K562 (cell line): Measurements from ENCODE around the gene TMEM273. TPM values are rescaled to one million over a fixed set of nuclear protein-coding genes. Genes with fewer than 3 reads are reported as not detected.
A peak's percentile ranks its signal among the peaks of the same experiment; 100 is the strongest.

Experiments used
- BCOR ChIP-seq: fragments of 450-650 bp; IDR thresholded peaks from 2 replicates; pipeline ENCODE4 v1.6.1; 2016
- DMBX1 ChIP-seq: fragments of 250-450 bp; sonication (Bioruptor Pico); IDR thresholded peaks from 2 replicates; pipeline ENCODE4 v1.8.0; 2022; ENCODE audit warnings: inconsistent platforms, mild to moderate bottlenecking, moderate library complexity, borderline replicate concordance
- E2F3 ChIP-seq: fragments of 250-450 bp; sonication (Bioruptor Pico); IDR thresholded peaks from 2 replicates; pipeline ENCODE4 v1.4.0; 2020; ENCODE audit warnings: mild to moderate bottlenecking
- TEAD2 ChIP-seq: fragments of 450-650 bp; IDR thresholded peaks from 2 replicates; pipeline ENCODE4 v1.6.1; 2016; ENCODE audit warnings: missing genetic modification characterization, control low read depth, missing compliant biosample characterization
- ZNF140 ChIP-seq: fragments of 250-450 bp; sonication (Bioruptor Pico); IDR thresholded peaks from 2 replicates; pipeline ENCODE4 v1.8.0; 2021; ENCODE audit warnings: moderate library complexity, mild to moderate bottlenecking, inconsistent platforms
- ZNF197 ChIP-seq: fragments of 200-800 bp; sonication (Bioruptor generic); IDR thresholded peaks from 2 replicates; pipeline ENCODE4 v1.6.1; 2016; ENCODE audit warnings: low read depth, missing genetic modification characterization, missing compliant biosample characterization
- ZNF589 ChIP-seq: fragments of 200-800 bp; sonication (Bioruptor generic); IDR thresholded peaks from 2 replicates; pipeline ENCODE4 v1.6.1; 2016; ENCODE audit warnings: low read depth, missing genetic modification characterization, missing compliant biosample characterization
- ZNF740 ChIP-seq, 3 experiments: fragments of 200-800 bp in 1 of 3; sonication (Bioruptor generic) in 1 of 3; sonication (generic) in 1 of 3; formaldehyde crosslinking in 1 of 3; IDR thresholded peaks; 2 replicates each; pipeline versions ENCODE4 v1.6.1 to v1.8.0; 2016 to 2022; ENCODE audit warnings: mild to moderate bottlenecking in 2 of 3, missing compliant biosample characterization in 2 of 3, missing genetic modification characterization in 2 of 3, missing genetic modification reagents in 1 of 3
- polyA plus RNA-seq, 8 experiments: library from polyadenylated mRNA; depleted of rRNA in 4 of 8; stranded (reverse) in 5 of 8; unstranded in 3 of 8; fragments of >200 nt; fragmentation: Nextera tagmentation in 2 of 8; fragmentation: Illumina TruSeq in 1 of 8; extraction: Ambion mirVana in 2 of 8; extraction: Trizol in 1 of 8; gene quantifications; 2 replicates each; pipeline versions ENCODE4 v1.2.1 to v1.2.3, GENCODE V29; 2011 to 2014; ENCODE audit warnings: inconsistent platforms in 1 of 8, missing spikeins in 1 of 8
- total RNA-seq, 7 experiments: library from RNA; depleted of rRNA in 6 of 7; stranded (reverse); fragments of >200 nt in 6 of 7; fragmentation: Illumina TruSeq in 2 of 7; extraction: Trizol in 2 of 7; gene quantifications; 2 replicates each; pipeline versions ENCODE4 v1.2.1 to v1.2.3, GENCODE V29; 2011 to 2021; ENCODE audit warnings: low replicate concordance in 1 of 7
- TF ChIP-seq, protein P1 (sequence below), 2 experiments: fragments of 450-650 bp in 1 of 2; sonication (generic) in 1 of 2; formaldehyde crosslinking in 1 of 2; IDR thresholded peaks in 1 of 2; conservative IDR thresholded peaks in 1 of 2; 2 replicates each; pipeline versions ENCODE4 v1.6.1 to v1.8.1; 2016 to 2023; ENCODE audit warnings: mild to moderate bottlenecking in 2 of 2, moderate library complexity in 2 of 2, inconsistent platforms in 1 of 2, missing genetic modification reagents in 1 of 2

The TMEM273 gene
- total and polyA plus RNA-seq, 9 of the 15 experiments (the other 6 are each of a cell fraction or from before 2014, with no cell fraction given): 39.2 to 131 (median 95.6) TPM

DNA sequence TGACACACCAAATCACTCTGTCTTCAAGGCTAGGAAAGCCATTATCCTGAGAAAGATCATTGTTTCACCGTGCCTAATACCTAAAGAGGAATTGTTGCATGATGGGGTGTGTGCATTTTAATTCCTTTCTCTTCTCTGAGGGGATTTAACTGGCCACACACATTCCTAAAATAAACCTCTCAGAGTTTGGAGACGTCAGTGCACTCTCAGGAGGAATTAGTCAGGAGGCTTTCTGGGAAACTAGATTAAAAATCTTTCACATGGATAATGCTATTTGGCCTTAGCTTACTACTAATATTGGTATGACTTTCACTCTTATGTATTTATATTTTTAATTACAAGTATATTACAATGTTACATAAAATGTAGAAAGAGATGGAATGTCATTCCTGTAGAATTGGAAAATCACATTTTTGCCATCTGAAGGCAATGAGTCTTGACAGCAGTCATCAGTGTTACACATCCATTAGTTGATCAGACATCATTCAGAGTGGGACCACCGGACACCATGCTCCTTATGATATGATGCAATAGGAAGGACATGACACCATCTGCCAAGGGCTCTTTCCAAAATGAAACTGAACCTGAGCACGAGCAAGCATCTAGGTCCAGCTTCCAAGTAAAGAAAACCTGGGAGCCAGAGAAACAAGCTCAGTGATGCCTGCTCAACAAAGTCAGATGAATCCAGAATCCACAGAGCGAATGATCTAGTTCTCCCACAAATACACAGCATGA lies 43.1 kb upstream of the TMEM273 start (continued):
- TF ChIP-seq ZNF740 (CRISPR knock-in tag; IDR thresholded peaks at IDR 0.05) (no peak), ZNF740 (tag; IDR thresholded peaks at IDR 0.05) (no peak), TEAD2 (tag) (no peak), ZNF197 (CRISPR knock-in tag) (no peak), E2F3 (CRISPR knock-in tag) (no peak), ZNF589 (CRISPR knock-in tag) (peak; percentile 48; the same call in 1 of the 2 replicates), DMBX1 (no peak), ZNF140 (no peak), BCOR (no peak)
- TF ChIP-seq, protein P1, sequence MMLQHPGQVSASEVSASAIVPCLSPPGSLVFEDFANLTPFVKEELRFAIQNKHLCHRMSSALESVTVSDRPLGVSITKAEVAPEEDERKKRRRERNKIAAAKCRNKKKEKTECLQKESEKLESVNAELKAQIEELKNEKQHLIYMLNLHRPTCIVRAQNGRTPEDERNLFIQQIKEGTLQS (IDR thresholded peaks at IDR 0.05): peak; percentile 86
- TF ChIP-seq, protein P1 (CRISPR knock-in tag; conservative IDR thresholded peaks at IDR 0.05): no peak
